Right lobe of liver (tissue), 6 donors: ENCODE data around the gene COA8. TPM values are rescaled to one million over a fixed set of nuclear protein-coding genes. Genes with fewer than 3 reads are reported as not detected.

Source experiments
- ATAC-seq, 4 donors: fragments of 200-7000 bp; cut with Tn5 transposase; one replicate each; pipeline ENCODE4 v1.9.1; 2020; ENCODE audit warnings: mild to moderate bottlenecking in 4 of 4, moderate library complexity in 4 of 4
- DNase-seq, 3 donors: peaks; one replicate each; pipeline ENCODE4 v3.0.0-alpha.2; 2020
- H3K27ac ChIP-seq, 3 donors: fragments of 200-600 bp; one replicate each; pipeline ENCODE4 v1.8.0; 2022
- H3K27me3 ChIP-seq, 2 donors: fragments of 200-600 bp; one replicate each; pipeline ENCODE4 v1.8.0; 2022
- H3K36me3 ChIP-seq, 4 donors: fragments of 200-600 bp; sonication (generic) in 1 of 4; one replicate each; pipeline versions ENCODE4 v1.5.1 to v1.8.0; 2017 to 2022; ENCODE audit warnings: control low read depth in 1 of 4
- H3K4me1 ChIP-seq, 4 donors: fragments of 200-600 bp; sonication (generic) in 1 of 4; one replicate each; pipeline versions ENCODE4 v1.5.1 to v1.8.0; 2017 to 2022; ENCODE audit warnings: control low read depth in 1 of 4
- H3K4me3 ChIP-seq, 3 donors: fragments of 200-600 bp; one replicate each; pipeline ENCODE4 v1.8.0; 2022
- H3K9me3 ChIP-seq, 4 donors: fragments of 200-600 bp; sonication (generic) in 1 of 4; one replicate each; pipeline versions ENCODE4 v1.5.1 to v1.8.0; 2017 to 2022; ENCODE audit warnings: control low read depth in 1 of 4
- POLR2A ChIP-seq: fragments of 450-650 bp; IDR thresholded peaks from one replicate; pipeline ENCODE4 v1.6.1; 2017; ENCODE audit warnings: antibody characterized with exemption, mild to moderate bottlenecking
- WGBS: methylation state at CpG from one replicate; pipeline ENCODE4 v1.1.6; 2018; ENCODE audit warnings: low coverage, low lambda C conversion rate; ENCODE audit not compliant: insufficient coverage; ENCODE audit errors: missing lambda C conversion rate; 5-methylcytosine and 5-hydroxymethylcytosine counted together
- intact Hi-C, 2 donors: fragments of 100-400 bp; cut with DNase I; formaldehyde crosslinking; loops; one replicate each; pipeline versions ENCODE4 v1.11.2 to v1.14.1; 2022
- small RNA-seq, 2 experiments: library from RNA; depleted of rRNA; stranded (forward); fragments of <200 nt; gene quantifications; one replicate each; pipeline ENCODE3, GENCODE V24; 2016
- total RNA-seq, 6 experiments: library from RNA; depleted of rRNA in 2 of 6; stranded (reverse); fragments of >200 nt in 2 of 6; fragmentation: NEBNext Ultra II Directional in 3 of 6; extraction: Animal tissue kit (Norgen Biotek cat#: 25700) in 3 of 6; gene quantifications; one replicate each; pipeline versions ENCODE4 v1.1.0 to v1.2.4, GENCODE V29; 2016 to 2023
- TF ChIP-seq, protein P1 (sequence below), 4 donors: fragments of 200-600 bp in 3 of 4; fragments of 450-650 bp in 1 of 4; IDR thresholded peaks; one replicate each; pipeline versions ENCODE4 v1.5.1 to v1.8.0; 2016 to 2022; ENCODE audit warnings: antibody characterized with exemption in 4 of 4, mild to moderate bottlenecking in 2 of 4
- donor health status: DM: no; HTN: yes; CAD: no.
- donor health status: DM: no; HTN: no; CAD: no.
- donor health status: DM: no; HTN: no; CAD: no.
- donor health status: DM: no; HTN: yes; CAD: no.
- donor health status: DM: no; HTN: yes; CAD: no.

The COA8 gene
- total RNA-seq, 6 experiments from 2014 or later: 7.5 to 17.7 (median 14.9) TPM

GRCh38 chr14:103634156-103634555, 71.4 kb downstream of the COA8 start:
- no peaks in the 10 kb centered on the region for H3K36me3 ChIP-seq
- no peaks in the 10 kb centered on the region for H3K27me3 ChIP-seq
- intact Hi-C loops: no loop called here
- DNase-seq (no peak), ATAC-seq (no peak)
- H3K4me3 ChIP-seq: no peak overlapping the region
- H3K27ac ChIP-seq: no peak overlapping the region
- TF ChIP-seq, protein P1, sequence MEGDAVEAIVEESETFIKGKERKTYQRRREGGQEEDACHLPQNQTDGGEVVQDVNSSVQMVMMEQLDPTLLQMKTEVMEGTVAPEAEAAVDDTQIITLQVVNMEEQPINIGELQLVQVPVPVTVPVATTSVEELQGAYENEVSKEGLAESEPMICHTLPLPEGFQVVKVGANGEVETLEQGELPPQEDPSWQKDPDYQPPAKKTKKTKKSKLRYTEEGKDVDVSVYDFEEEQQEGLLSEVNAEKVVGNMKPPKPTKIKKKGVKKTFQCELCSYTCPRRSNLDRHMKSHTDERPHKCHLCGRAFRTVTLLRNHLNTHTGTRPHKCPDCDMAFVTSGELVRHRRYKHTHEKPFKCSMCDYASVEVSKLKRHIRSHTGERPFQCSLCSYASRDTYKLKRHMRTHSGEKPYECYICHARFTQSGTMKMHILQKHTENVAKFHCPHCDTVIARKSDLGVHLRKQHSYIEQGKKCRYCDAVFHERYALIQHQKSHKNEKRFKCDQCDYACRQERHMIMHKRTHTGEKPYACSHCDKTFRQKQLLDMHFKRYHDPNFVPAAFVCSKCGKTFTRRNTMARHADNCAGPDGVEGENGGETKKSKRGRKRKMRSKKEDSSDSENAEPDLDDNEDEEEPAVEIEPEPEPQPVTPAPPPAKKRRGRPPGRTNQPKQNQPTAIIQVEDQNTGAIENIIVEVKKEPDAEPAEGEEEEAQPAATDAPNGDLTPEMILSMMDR (IDR thresholded peaks at IDR 0.05): no peak
- TF ChIP-seq POLR2A: no peak
- H3K4me1 ChIP-seq: peaks cover 0 to 20% (median 7%) of the 10 kb centered on the region in 4 donors
- WGBS: 81% methylated on average over 4 of the region's 4 CpGs
- H3K9me3 ChIP-seq: no peaks in the 10 kb centered on the region

DNA sequence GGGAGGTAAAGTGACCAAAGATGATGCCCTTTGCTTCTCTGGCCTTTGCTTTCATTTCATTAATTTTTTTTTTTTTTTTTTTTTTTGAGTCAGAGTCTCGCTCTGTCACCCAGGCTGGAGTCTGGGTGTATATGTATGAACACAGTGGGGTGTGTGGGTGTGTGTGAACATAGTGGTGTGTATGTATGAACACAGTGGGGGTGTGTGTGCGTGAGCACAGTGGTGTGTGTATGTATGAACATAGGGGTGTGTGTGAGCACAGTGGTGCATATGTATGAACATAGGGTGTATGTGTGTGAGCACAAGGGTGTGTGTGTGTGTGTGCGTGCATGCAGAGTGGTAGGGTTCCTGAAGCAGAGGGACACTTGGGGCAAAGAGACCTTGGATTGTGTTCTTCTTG, 75.8 kb downstream of the COA8 start:
- TF ChIP-seq, protein P1 (IDR thresholded peaks at IDR 0.05): no peak
- no peak for TF ChIP-seq POLR2A
- intact Hi-C loops: no loop called here
- Histone ChIP-seq H3K4me1 (peaks cover 0 to 9% (median 0%) of the 10 kb centered on the region in 4 donors), H3K27me3 (no peaks in the 10 kb centered on the region), H3K9me3 (no peaks in the 10 kb centered on the region), H3K36me3 (no peaks in the 10 kb centered on the region), H3K4me3 (no peak overlapping the region), H3K27ac (no peak overlapping the region)
- peak in 1 of 3 donors; percentile 4 for DNase-seq
- 58% methylated on average over 2 of the region's 3 CpGs for WGBS
- no peak for ATAC-seq

Small RNA genes lying within 50 kb of the gene (small RNA-seq; reads per million reads assigned to genes)
- gene RNU4-68P: 0.10 to 0.13 reads per million in 2 experiments
- gene RNU7-160P: 0 reads per million in 2 experiments

Other genes with a start within 250 kb of the COA8 start
- 100 to 1,000 TPM; 186 to 357 (median 215) TPM for gene EIF5, start 228.7 kb upstream of the COA8 start, total RNA-seq
- gene MARK3, start 177.5 kb upstream of the COA8 start, total RNA-seq: 10 to 100 TPM; 25.5 to 34.3 (median 27.3) TPM
- 10 to 100 TPM in 2 of 6 experiments, 1 to 10 TPM in 4; 3.6 to 57.1 (median 6.7) TPM for gene CKB, start 40.1 kb upstream of the COA8 start, total RNA-seq
- gene TRMT61A, start 33.8 kb upstream of the COA8 start, total RNA-seq: 10 to 100 TPM in 2 of 6 experiments, 1 to 10 TPM in 4; 3.8 to 12.1 (median 4.8) TPM
- 10 to 100 TPM in 4 of 6 experiments, 1 to 10 TPM in 2; 6.5 to 11.4 (median 10.9) TPM for gene BAG5, start 303 bp upstream of the COA8 start, total RNA-seq
- 10 to 100 TPM; 45.8 to 78.9 (median 58.0) TPM for gene KLC1, start 66.3 kb downstream of the COA8 start, total RNA-seq
- 1 to 10 TPM in 5 of 6 experiments, under 1 TPM in 1; 0.88 to 6.3 (median 1.8) TPM for gene XRCC3, start 152.5 kb downstream of the COA8 start, total RNA-seq
- 10 to 100 TPM; 20.9 to 35.2 (median 27.6) TPM for gene ZFYVE21, start 152.8 kb downstream of the COA8 start, total RNA-seq